Measurements from ENCODE around the gene CTNND2. TPM values are rescaled to one million over a fixed set of nuclear protein-coding genes. Genes with fewer than 3 reads are reported as not detected.

CTNND2 gene
- total RNA-seq, 4 donors from 2014 or later: 1.3 to 2.5 (median 2.1) TPM

- Histone ChIP-seq H3K9me3 (no peaks in the 10 kb centered on the region), H3K36me3 (no peaks in the 10 kb centered on the region), H3K27me3 (no peaks in the 10 kb centered on the region), H3K27ac (replicated peaks in 1 of 4) (no peak overlapping the region), H3K4me3 (no peak overlapping the region), H3K4me1 (no peaks in the 10 kb centered on the region)
- no peak for DNase-seq (ENCODE audit: extremely low spot score)
- intact Hi-C loops (cut with DNase I): no loop called here
- 81% methylated on average over 4 of the region's 4 CpGs for WGBS
- no peak for TF ChIP-seq POLR2AphosphoS5 (IDR thresholded peaks at IDR 0.05)
- TF ChIP-seq POLR2A (IDR thresholded peaks at IDR 0.05; ENCODE audit: low read depth): no peak
- no peak for TF ChIP-seq EP300 (IDR thresholded peaks at IDR 0.05)
- TF ChIP-seq CTCF (IDR thresholded peaks at IDR 0.05): no peak
Observed at GRCh38 chr5:11146171-11146570, 758.1 kb downstream of the CTNND2 start.

GRCh38 chr5:11143456-11144267 is 760.6 kb downstream of the CTNND2 start:
- TF ChIP-seq EP300 (IDR thresholded peaks at IDR 0.05) (no peak), POLR2AphosphoS5 (IDR thresholded peaks at IDR 0.05) (no peak), CTCF (IDR thresholded peaks at IDR 0.05) (no peak), POLR2A (IDR thresholded peaks at IDR 0.05; ENCODE audit: low read depth) (no peak)
- Histone ChIP-seq H3K36me3 (no peaks in the 10 kb centered on the region), H3K9me3 (no peaks in the 10 kb centered on the region), H3K4me3 (no peak overlapping the region), H3K4me1 (no peaks in the 10 kb centered on the region), H3K27me3 (no peaks in the 10 kb centered on the region), H3K27ac (replicated peaks in 1 of 4) (no peak overlapping the region)
- no peak for DNase-seq (ENCODE audit: extremely low spot score)
- intact Hi-C loops (cut with DNase I): no loop called here
- 46% methylated on average over 2 of the region's 3 CpGs for WGBS

GRCh38 chr5:11139217-11139865 is 764.9 kb downstream of the CTNND2 start:
- Histone ChIP-seq H3K36me3 (no peaks in the 10 kb centered on the region), H3K9me3 (no peaks in the 10 kb centered on the region), H3K27ac (replicated peaks in 1 of 4) (no peak overlapping the region), H3K4me1 (no peaks in the 10 kb centered on the region), H3K27me3 (no peaks in the 10 kb centered on the region), H3K4me3 (no peak overlapping the region)
- 47% methylated on average over 7 of the region's 9 CpGs for WGBS
- intact Hi-C loops (cut with DNase I): no loop called here
- DNase-seq (ENCODE audit: extremely low spot score): no peak
- TF ChIP-seq EP300 (IDR thresholded peaks at IDR 0.05) (no peak), POLR2A (IDR thresholded peaks at IDR 0.05; ENCODE audit: low read depth) (no peak), CTCF (IDR thresholded peaks at IDR 0.05) (no peak), POLR2AphosphoS5 (IDR thresholded peaks at IDR 0.05) (no peak)

GRCh38 chr5:11130131-11130530 is 774.1 kb downstream of the CTNND2 start:
- Histone ChIP-seq H3K9me3 (no peaks in the 10 kb centered on the region), H3K27ac (replicated peaks in 1 of 4) (no peak overlapping the region), H3K27me3 (no peaks in the 10 kb centered on the region), H3K4me3 (no peak overlapping the region), H3K36me3 (no peaks in the 10 kb centered on the region), H3K4me1 (no peaks in the 10 kb centered on the region)
- WGBS: 90% methylated on average over 10 of the region's 10 CpGs
- intact Hi-C loops (cut with DNase I): no loop called here
- DNase-seq (ENCODE audit: extremely low spot score): no peak
- TF ChIP-seq POLR2A (IDR thresholded peaks at IDR 0.05; ENCODE audit: low read depth) (no peak), POLR2AphosphoS5 (IDR thresholded peaks at IDR 0.05) (no peak), EP300 (IDR thresholded peaks at IDR 0.05) (no peak), CTCF (IDR thresholded peaks at IDR 0.05) (no peak)

Data from esophagus muscularis mucosa (tissue), 4 donors.